ENCODE data around the gene MPPED1.

The MPPED1 gene

DNA sequence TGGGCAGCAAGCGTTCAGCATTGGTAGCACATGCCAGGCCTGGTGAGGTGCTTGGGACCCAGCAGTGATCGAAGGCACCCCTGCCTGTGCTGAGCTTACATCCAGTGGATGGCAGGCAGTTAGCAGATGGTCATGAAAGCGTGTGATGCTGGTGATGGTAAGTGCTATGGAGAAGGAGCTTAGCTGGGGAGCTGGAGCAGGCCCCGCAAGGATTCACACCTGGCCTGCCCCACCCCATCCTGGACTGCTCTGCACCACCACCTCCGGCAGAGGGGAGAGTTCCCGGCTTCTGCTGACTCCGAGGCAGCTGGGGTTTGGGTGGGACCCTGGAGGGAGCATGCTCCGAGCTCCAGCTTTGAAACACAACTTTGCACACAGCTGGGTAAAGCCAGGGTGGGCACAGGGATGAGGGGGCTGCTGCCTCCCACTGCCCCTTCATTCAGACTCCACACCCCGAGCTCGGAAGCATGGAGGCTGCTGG, 16.2 kb downstream of the MPPED1 start:
- Histone ChIP-seq H3K4me3 (no peak overlapping the region), H3K9me3 (ENCODE audit: low read depth, low read length) (no peaks in the 10 kb centered on the region), H3K9ac (ENCODE audit: insufficient read length) (no peak overlapping the region), H3K36me3 (ENCODE audit: insufficient read depth, low read length) (no peaks in the 10 kb centered on the region), H3K27ac (no peak overlapping the region)
- DNase-seq (ENCODE audit: low read depth, low spot score) = no peak
- TF ChIP-seq FOXP2 (optimal IDR thresholded peaks at IDR 0.05; ENCODE audit: control extremely low read depth, extremely low read length, insufficient read depth) (no peak), EZH2 (IDR thresholded peaks at IDR 0.05) (no peak), POLR2AphosphoS5 (IDR thresholded peaks at IDR 0.05; ENCODE audit: borderline replicate concordance, low read depth, low read length) (no peak)

DNA sequence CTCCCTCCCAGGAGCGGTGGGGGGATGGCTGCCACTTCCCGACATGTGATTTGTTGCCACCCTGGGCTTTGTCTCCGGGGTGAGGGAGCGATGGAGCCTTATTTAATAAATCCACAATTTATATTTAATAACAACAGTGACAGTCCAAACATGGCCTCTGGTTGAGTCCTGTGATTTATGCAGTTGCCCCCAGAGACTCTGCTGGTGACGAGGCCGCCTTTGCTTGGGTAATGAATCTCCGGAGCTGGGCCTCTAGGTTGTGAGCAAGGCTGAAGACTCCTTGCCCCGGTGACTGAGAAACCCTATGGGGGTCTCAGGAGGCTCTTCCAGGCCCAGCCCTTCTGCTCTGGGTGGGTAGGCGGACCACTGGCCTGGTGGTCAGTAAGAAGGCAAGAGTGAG, 16.7 kb downstream of the MPPED1 start:
- H3K36me3 ChIP-seq (ENCODE audit: insufficient read depth, low read length) = no peaks in the 10 kb centered on the region
- no peak overlapping the region for H3K4me3 ChIP-seq
- no peak overlapping the region for H3K27ac ChIP-seq
- no peaks in the 10 kb centered on the region for H3K9me3 ChIP-seq (ENCODE audit: low read depth, low read length)
- no peak overlapping the region for H3K9ac ChIP-seq (ENCODE audit: insufficient read length)
- DNase-seq (ENCODE audit: low read depth, low spot score) = no peak
- TF ChIP-seq FOXP2 (optimal IDR thresholded peaks at IDR 0.05; ENCODE audit: control extremely low read depth, extremely low read length, insufficient read depth) = no peak
- no peak for TF ChIP-seq POLR2AphosphoS5 (IDR thresholded peaks at IDR 0.05; ENCODE audit: borderline replicate concordance, low read depth, low read length)

- H3K4me3 ChIP-seq = no peak overlapping the region
- no peak overlapping the region for H3K9ac ChIP-seq (ENCODE audit: insufficient read length)
- H3K27ac ChIP-seq = no peak overlapping the region
- no peaks in the 10 kb centered on the region for H3K36me3 ChIP-seq (ENCODE audit: insufficient read depth, low read length)
- H3K9me3 ChIP-seq (ENCODE audit: low read depth, low read length) = no peaks in the 10 kb centered on the region
- no peak for DNase-seq (ENCODE audit: low read depth, low spot score)
- TF ChIP-seq POLR2AphosphoS5 (IDR thresholded peaks at IDR 0.05; ENCODE audit: borderline replicate concordance, low read depth, low read length) = no peak
- TF ChIP-seq EZH2 (IDR thresholded peaks at IDR 0.05) = no peak
- no peak for TF ChIP-seq FOXP2 (optimal IDR thresholded peaks at IDR 0.05; ENCODE audit: control extremely low read depth, extremely low read length, insufficient read depth)
These were observed 17.6 kb downstream of the MPPED1 start for GRCh38 chr22:43429426-43429825.

GRCh38 chr22:43431808-43432554, 20.2 kb downstream of the MPPED1 start:
- DNase-seq (ENCODE audit: low read depth, low spot score) = no peak
- no peak overlapping the region for H3K4me3 ChIP-seq
- no peak overlapping the region for H3K27ac ChIP-seq
- H3K9ac ChIP-seq (ENCODE audit: insufficient read length) = no peak overlapping the region
- H3K36me3 ChIP-seq (ENCODE audit: insufficient read depth, low read length) = no peaks in the 10 kb centered on the region
- no peak for TF ChIP-seq FOXP2 (optimal IDR thresholded peaks at IDR 0.05; ENCODE audit: control extremely low read depth, extremely low read length, insufficient read depth)
- TF ChIP-seq POLR2AphosphoS5 (IDR thresholded peaks at IDR 0.05; ENCODE audit: borderline replicate concordance, low read depth, low read length) = no peak
- TF ChIP-seq EZH2 (IDR thresholded peaks at IDR 0.05) = no peak
- no peaks in the 10 kb centered on the region for H3K9me3 ChIP-seq (ENCODE audit: low read depth, low read length)

- TF ChIP-seq POLR2AphosphoS5 (IDR thresholded peaks at IDR 0.05; ENCODE audit: borderline replicate concordance, low read depth, low read length) = no peak
- TF ChIP-seq EZH2 (IDR thresholded peaks at IDR 0.05) = no peak
- TF ChIP-seq FOXP2 (optimal IDR thresholded peaks at IDR 0.05; ENCODE audit: control extremely low read depth, extremely low read length, insufficient read depth) = no peak
- no peaks in the 10 kb centered on the region for H3K9me3 ChIP-seq (ENCODE audit: low read depth, low read length)
These were observed 21.1 kb downstream of the MPPED1 start for GRCh38 chr22:43432883-43433415.

GRCh38 chr22:43433451-43434274, 21.8 kb downstream of the MPPED1 start:
- no peak for DNase-seq (ENCODE audit: low read depth, low spot score)
- TF ChIP-seq POLR2AphosphoS5 (IDR thresholded peaks at IDR 0.05; ENCODE audit: borderline replicate concordance, low read depth, low read length) (no peak), FOXP2 (optimal IDR thresholded peaks at IDR 0.05; ENCODE audit: control extremely low read depth, extremely low read length, insufficient read depth) (no peak), EZH2 (IDR thresholded peaks at IDR 0.05) (no peak)
- no peak overlapping the region for H3K9ac ChIP-seq (ENCODE audit: insufficient read length)
- H3K4me3 ChIP-seq = no peak overlapping the region
- no peak overlapping the region for H3K27ac ChIP-seq
- H3K36me3 ChIP-seq (ENCODE audit: insufficient read depth, low read length) = no peaks in the 10 kb centered on the region
- no peaks in the 10 kb centered on the region for H3K9me3 ChIP-seq (ENCODE audit: low read depth, low read length)

More at GRCh38 chr22:43432883-43433415, 21.1 kb downstream of the MPPED1 start:
- DNase-seq (ENCODE audit: low read depth, low spot score) = no peak
- H3K27ac ChIP-seq = no peak overlapping the region
- no peak overlapping the region for H3K9ac ChIP-seq (ENCODE audit: insufficient read length)
- H3K4me3 ChIP-seq = no peak overlapping the region
- H3K36me3 ChIP-seq (ENCODE audit: insufficient read depth, low read length) = no peaks in the 10 kb centered on the region

GRCh38 chr22:43434275-43434927, 22.6 kb downstream of the MPPED1 start:
- Histone ChIP-seq H3K27ac (no peak overlapping the region), H3K4me3 (no peak overlapping the region), H3K36me3 (ENCODE audit: insufficient read depth, low read length) (no peaks in the 10 kb centered on the region), H3K9me3 (ENCODE audit: low read depth, low read length) (no peaks in the 10 kb centered on the region), H3K9ac (ENCODE audit: insufficient read length) (no peak overlapping the region)
- TF ChIP-seq FOXP2 (optimal IDR thresholded peaks at IDR 0.05; ENCODE audit: control extremely low read depth, extremely low read length, insufficient read depth) = no peak
- TF ChIP-seq EZH2 (IDR thresholded peaks at IDR 0.05) = no peak
- no peak for TF ChIP-seq POLR2AphosphoS5 (IDR thresholded peaks at IDR 0.05; ENCODE audit: borderline replicate concordance, low read depth, low read length)
- DNase-seq (ENCODE audit: low read depth, low spot score) = no peak

- DNase-seq (ENCODE audit: low read depth, low spot score) = no peak
- H3K36me3 ChIP-seq (ENCODE audit: insufficient read depth, low read length) = no peaks in the 10 kb centered on the region
- TF ChIP-seq EZH2 (IDR thresholded peaks at IDR 0.05) = no peak
- TF ChIP-seq FOXP2 (optimal IDR thresholded peaks at IDR 0.05; ENCODE audit: control extremely low read depth, extremely low read length, insufficient read depth) = no peak
- TF ChIP-seq POLR2AphosphoS5 (IDR thresholded peaks at IDR 0.05; ENCODE audit: borderline replicate concordance, low read depth, low read length) = no peak
- H3K4me3 ChIP-seq = no peak overlapping the region
- H3K9ac ChIP-seq (ENCODE audit: insufficient read length) = no peak overlapping the region
- H3K9me3 ChIP-seq (ENCODE audit: low read depth, low read length) = no peaks in the 10 kb centered on the region
- no peak overlapping the region for H3K27ac ChIP-seq
These were observed 23.1 kb downstream of the MPPED1 start for GRCh38 chr22:43434928-43435311.
